ENCODE data around the gene SPATA31C1.

The SPATA31C1 gene

DNA sequence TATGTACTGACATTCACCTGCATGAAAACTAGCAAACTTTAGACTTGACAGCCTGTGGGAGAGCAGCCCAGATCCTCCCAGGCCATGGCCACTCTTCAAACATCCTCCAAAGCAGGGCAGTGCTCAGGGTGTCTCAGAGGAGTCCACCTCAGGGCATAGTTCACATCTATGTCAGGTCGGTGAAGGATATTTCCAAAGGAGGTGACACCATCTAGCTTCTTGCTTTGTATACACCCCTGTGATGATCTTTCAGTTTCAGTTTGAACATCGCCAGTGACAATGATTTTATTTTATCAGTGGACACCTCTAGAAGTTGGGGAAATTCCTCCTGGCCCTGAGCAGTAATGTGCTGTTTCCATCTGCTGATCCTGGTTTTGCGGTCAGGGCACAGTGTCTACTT, 36.5 kb downstream of the SPATA31C1 start:
- no peak overlapping the region for H2BK12ac ChIP-seq (ENCODE audit: low read length in 2 of 2)
- H3K36me3 ChIP-seq (ENCODE audit: control insufficient read depth in 1 of 2, insufficient read depth in 2 of 2, low read depth in 1 of 2, low read length in 2 of 2) = no peaks in the 10 kb centered on the region
- DNase-seq = no peak
- H3K4ac ChIP-seq (ENCODE audit: low read depth in 1 of 2, low read length in 2 of 2) = no peak overlapping the region
- no peaks in the 10 kb centered on the region for H3K27me3 ChIP-seq (ENCODE audit: control insufficient read depth in 1 of 2, insufficient read depth in 1 of 2, low read length in 2 of 2)
- H2AK5ac ChIP-seq (ENCODE audit: low read length, severe bottlenecking) = no peak overlapping the region
- H3K27ac ChIP-seq (ENCODE audit: low read length, poor library complexity, severe bottlenecking) = no peak overlapping the region
- H3K23ac ChIP-seq (ENCODE audit: low read length in 2 of 2) = no peak overlapping the region
- no peaks in the 10 kb centered on the region for H3K4me1 ChIP-seq (ENCODE audit: control insufficient read depth, insufficient read depth, low read depth, low read length)
- H2AFZ ChIP-seq (ENCODE audit: low read depth, low read length) = no peak overlapping the region
- H3K79me1 ChIP-seq (replicated peaks; ENCODE audit: low read length, poor library complexity, severe bottlenecking) = no peaks in the 10 kb centered on the region
- H2BK5ac ChIP-seq (ENCODE audit: low read depth, low read length, poor library complexity, severe bottlenecking) = no peak overlapping the region
- no peak overlapping the region for H3K9ac ChIP-seq (ENCODE audit: low read length)
- no peaks in the 10 kb centered on the region for H3K9me3 ChIP-seq (ENCODE audit: control insufficient read depth, low read length)
- no peak overlapping the region for H2BK15ac ChIP-seq (ENCODE audit: low read depth, poor library complexity, severe bottlenecking)
- no peak overlapping the region for H3K14ac ChIP-seq (ENCODE audit: low read length in 2 of 2)
- no peak overlapping the region for H4K8ac ChIP-seq (ENCODE audit: low read length)
- no peak overlapping the region for H2BK120ac ChIP-seq (ENCODE audit: low read depth, low read length)
- no peak overlapping the region for H3K4me2 ChIP-seq (ENCODE audit: low read length, poor library complexity, severe bottlenecking)
- WGBS = 87% methylated on average over 3 of the region's 3 CpGs
- H3K4me3 ChIP-seq (ENCODE audit: insufficient read depth in 1 of 2, low read depth in 1 of 2, low read length in 2 of 2) = no peak overlapping the region
- no peak overlapping the region for H3K18ac ChIP-seq (ENCODE audit: low read depth in 1 of 2, low read length in 2 of 2)
- H4K91ac ChIP-seq (ENCODE audit: low read length) = no peak overlapping the region

DNA sequence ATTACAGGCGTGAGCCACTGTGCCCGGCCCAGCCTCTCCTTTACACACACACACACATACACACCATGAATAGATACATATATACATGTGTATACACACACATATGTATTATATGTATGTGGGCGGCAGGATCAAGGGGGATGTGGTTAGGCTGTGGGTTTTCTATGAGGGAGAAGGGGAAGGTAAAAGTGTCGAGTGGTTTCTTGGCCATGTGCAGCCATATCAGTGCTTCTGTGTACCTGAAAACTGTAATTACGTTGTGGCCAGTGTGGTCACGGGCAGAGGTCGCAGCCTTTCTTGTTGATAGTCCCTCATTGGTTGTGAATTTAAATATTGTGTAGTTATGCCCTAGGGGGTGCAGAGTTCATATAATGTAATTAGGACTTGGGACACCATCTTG, 40.1 kb downstream of the SPATA31C1 start:
- Histone ChIP-seq H3K4me2 (ENCODE audit: low read length, poor library complexity, severe bottlenecking) (no peak overlapping the region), H2BK12ac (ENCODE audit: low read length in 2 of 2) (no peak overlapping the region), H2BK120ac (ENCODE audit: low read depth, low read length) (no peak overlapping the region), H3K4ac (ENCODE audit: low read depth in 1 of 2, low read length in 2 of 2) (no peak overlapping the region), H4K8ac (ENCODE audit: low read length) (no peak overlapping the region), H3K4me3 (ENCODE audit: insufficient read depth in 1 of 2, low read depth in 1 of 2, low read length in 2 of 2) (no peak overlapping the region), H2AFZ (ENCODE audit: low read depth, low read length) (no peak overlapping the region), H3K4me1 (ENCODE audit: control insufficient read depth, insufficient read depth, low read depth, low read length) (no peaks in the 10 kb centered on the region), H3K23ac (ENCODE audit: low read length in 2 of 2) (no peak overlapping the region), H4K91ac (ENCODE audit: low read length) (no peak overlapping the region), H3K9ac (ENCODE audit: low read length) (no peak overlapping the region), H3K9me3 (ENCODE audit: control insufficient read depth, low read length) (no peaks in the 10 kb centered on the region), H3K27me3 (ENCODE audit: control insufficient read depth in 1 of 2, insufficient read depth in 1 of 2, low read length in 2 of 2) (no peaks in the 10 kb centered on the region), H2BK15ac (ENCODE audit: low read depth, poor library complexity, severe bottlenecking) (no peak overlapping the region), H3K36me3 (ENCODE audit: control insufficient read depth in 1 of 2, insufficient read depth in 2 of 2, low read depth in 1 of 2, low read length in 2 of 2) (no peaks in the 10 kb centered on the region), H3K79me1 (replicated peaks; ENCODE audit: low read length, poor library complexity, severe bottlenecking) (no peaks in the 10 kb centered on the region), H2AK5ac (ENCODE audit: low read length, severe bottlenecking) (no peak overlapping the region), H3K27ac (ENCODE audit: low read length, poor library complexity, severe bottlenecking) (no peak overlapping the region), H2BK5ac (ENCODE audit: low read depth, low read length, poor library complexity, severe bottlenecking) (no peak overlapping the region), H3K18ac (ENCODE audit: low read depth in 1 of 2, low read length in 2 of 2) (no peak overlapping the region), H3K14ac (ENCODE audit: low read length in 2 of 2) (no peak overlapping the region)
- no peak for DNase-seq
- 97% methylated on average over 5 of the region's 7 CpGs for WGBS

DNA sequence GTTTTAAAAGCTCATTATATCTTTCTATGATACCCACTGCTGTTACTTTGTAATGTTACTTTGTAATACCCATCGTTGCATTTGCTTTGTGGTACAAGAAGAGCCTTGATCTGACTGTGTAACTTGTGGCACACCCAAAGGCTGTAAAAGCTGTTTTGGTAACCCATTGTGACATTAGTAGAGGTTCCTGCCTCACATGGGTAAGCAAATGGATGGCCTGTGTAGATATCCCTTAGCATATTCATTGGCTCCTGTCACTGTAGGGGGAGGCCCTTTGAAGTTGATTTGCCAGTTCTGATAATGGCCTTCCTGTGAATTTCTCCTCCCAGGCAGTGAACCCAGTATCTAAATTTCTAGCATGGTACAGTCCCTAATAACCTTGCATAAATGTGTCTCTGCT, 40.8 kb downstream of the SPATA31C1 start:
- Histone ChIP-seq H2AFZ (ENCODE audit: low read depth, low read length) (no peak overlapping the region), H3K4me3 (ENCODE audit: insufficient read depth in 1 of 2, low read depth in 1 of 2, low read length in 2 of 2) (no peak overlapping the region), H3K27me3 (ENCODE audit: control insufficient read depth in 1 of 2, insufficient read depth in 1 of 2, low read length in 2 of 2) (no peaks in the 10 kb centered on the region), H2BK12ac (ENCODE audit: low read length in 2 of 2) (no peak overlapping the region), H2BK5ac (ENCODE audit: low read depth, low read length, poor library complexity, severe bottlenecking) (no peak overlapping the region), H3K14ac (ENCODE audit: low read length in 2 of 2) (no peak overlapping the region), H3K79me1 (replicated peaks; ENCODE audit: low read length, poor library complexity, severe bottlenecking) (no peaks in the 10 kb centered on the region), H3K23ac (ENCODE audit: low read length in 2 of 2) (no peak overlapping the region), H4K8ac (ENCODE audit: low read length) (no peak overlapping the region), H3K27ac (ENCODE audit: low read length, poor library complexity, severe bottlenecking) (no peak overlapping the region), H2BK15ac (ENCODE audit: low read depth, poor library complexity, severe bottlenecking) (no peak overlapping the region), H2BK120ac (ENCODE audit: low read depth, low read length) (no peak overlapping the region), H3K36me3 (ENCODE audit: control insufficient read depth in 1 of 2, insufficient read depth in 2 of 2, low read depth in 1 of 2, low read length in 2 of 2) (no peaks in the 10 kb centered on the region), H3K18ac (ENCODE audit: low read depth in 1 of 2, low read length in 2 of 2) (no peak overlapping the region), H3K9me3 (ENCODE audit: control insufficient read depth, low read length) (no peaks in the 10 kb centered on the region), H3K4me2 (ENCODE audit: low read length, poor library complexity, severe bottlenecking) (no peak overlapping the region), H3K4ac (ENCODE audit: low read depth in 1 of 2, low read length in 2 of 2) (no peak overlapping the region), H3K4me1 (ENCODE audit: control insufficient read depth, insufficient read depth, low read depth, low read length) (no peaks in the 10 kb centered on the region), H3K9ac (ENCODE audit: low read length) (no peak overlapping the region), H2AK5ac (ENCODE audit: low read length, severe bottlenecking) (no peak overlapping the region), H4K91ac (ENCODE audit: low read length) (no peak overlapping the region)
- 100% methylated on average over 1 of the region's 1 CpG for WGBS
- DNase-seq = no peak

DNA sequence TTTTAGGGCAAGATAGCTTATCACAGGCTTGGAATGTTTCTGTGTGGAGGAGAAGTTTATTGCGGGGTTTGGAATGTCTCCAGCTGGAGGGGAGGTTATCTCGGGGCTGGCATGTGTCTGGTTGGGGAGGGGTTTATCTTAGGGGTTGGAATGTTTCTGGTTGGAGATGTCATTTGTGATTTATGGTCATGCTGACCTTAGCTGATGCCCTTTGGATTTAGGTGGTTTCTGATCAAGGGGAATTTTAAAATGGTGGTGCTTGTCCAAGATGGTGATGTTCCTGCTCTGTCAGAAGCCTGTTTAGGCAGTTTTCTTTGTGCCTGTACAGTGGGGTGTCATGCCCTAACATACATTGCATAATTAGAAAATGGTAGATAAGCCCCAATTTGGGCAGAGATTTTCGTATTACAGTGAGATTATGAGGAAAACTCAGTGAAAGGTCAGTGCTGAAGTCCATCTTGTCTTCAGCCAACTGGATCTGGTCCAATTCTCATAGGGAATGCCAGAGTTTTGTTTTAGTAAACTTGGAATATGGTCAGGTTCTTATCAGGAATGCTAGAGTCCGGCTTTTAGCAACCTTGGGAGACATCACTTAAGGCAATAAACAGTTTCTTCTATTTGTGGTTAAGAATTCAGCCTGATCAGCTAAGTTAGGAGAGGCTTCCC, 42.3 kb downstream of the SPATA31C1 start:
- H4K91ac ChIP-seq (ENCODE audit: low read length) = no peak overlapping the region
- no peak overlapping the region for H2BK15ac ChIP-seq (ENCODE audit: low read depth, poor library complexity, severe bottlenecking)
- H2AFZ ChIP-seq (ENCODE audit: low read depth, low read length) = no peak overlapping the region
- DNase-seq = peak; percentile 54
- H3K14ac ChIP-seq (ENCODE audit: low read length in 2 of 2) = no peak overlapping the region
- no peak overlapping the region for H3K4me3 ChIP-seq (ENCODE audit: insufficient read depth in 1 of 2, low read depth in 1 of 2, low read length in 2 of 2)
- H3K23ac ChIP-seq (ENCODE audit: low read length in 2 of 2) = no peak overlapping the region
- no peak overlapping the region for H2AK5ac ChIP-seq (ENCODE audit: low read length, severe bottlenecking)
- no peak overlapping the region for H3K18ac ChIP-seq (ENCODE audit: low read depth in 1 of 2, low read length in 2 of 2)
- H3K36me3 ChIP-seq (ENCODE audit: control insufficient read depth in 1 of 2, insufficient read depth in 2 of 2, low read depth in 1 of 2, low read length in 2 of 2) = no peaks in the 10 kb centered on the region
- no peak overlapping the region for H3K27ac ChIP-seq (ENCODE audit: low read length, poor library complexity, severe bottlenecking)
- H3K4me2 ChIP-seq (ENCODE audit: low read length, poor library complexity, severe bottlenecking) = no peak overlapping the region
- no peak overlapping the region for H2BK120ac ChIP-seq (ENCODE audit: low read depth, low read length)
- H3K79me1 ChIP-seq (replicated peaks; ENCODE audit: low read length, poor library complexity, severe bottlenecking) = no peaks in the 10 kb centered on the region
- no peaks in the 10 kb centered on the region for H3K27me3 ChIP-seq (ENCODE audit: control insufficient read depth in 1 of 2, insufficient read depth in 1 of 2, low read length in 2 of 2)
- no peak overlapping the region for H4K8ac ChIP-seq (ENCODE audit: low read length)
- no peak overlapping the region for H2BK5ac ChIP-seq (ENCODE audit: low read depth, low read length, poor library complexity, severe bottlenecking)
- H3K4ac ChIP-seq (ENCODE audit: low read depth in 1 of 2, low read length in 2 of 2) = no peak overlapping the region
- H3K9me3 ChIP-seq (ENCODE audit: control insufficient read depth, low read length) = no peaks in the 10 kb centered on the region
- 43% methylated on average over 4 of the region's 4 CpGs for WGBS
- no peaks in the 10 kb centered on the region for H3K4me1 ChIP-seq (ENCODE audit: control insufficient read depth, insufficient read depth, low read depth, low read length)
- no peak overlapping the region for H3K9ac ChIP-seq (ENCODE audit: low read length)
- H2BK12ac ChIP-seq (ENCODE audit: low read length in 2 of 2) = no peak overlapping the region
